RWPE1 (cell line): ENCODE results near the gene CDYL.

Experiments
- CTCF ChIA-PET: fragments of 350-600 bp; sonication (Branson Sonifier 250); formaldehyde crosslinking; extraction: SDS; loops from one replicate; lab custom pipeline; 2021; lab: Yijun Ruan, JAX
- POLR2A ChIA-PET: fragments of 400-600 bp; formaldehyde crosslinking; extraction: SDS; loops from one replicate; lab custom pipeline; 2020; ENCODE audit warnings: antibody characterized with exemption; ENCODE audit not compliant: low non-redundant PET; lab: Yijun Ruan, JAX
- DNase-seq: peaks from one replicate; pipeline ENCODE4 v3.0.0; 2012; ENCODE audit warnings: low spot score
- H3K27ac ChIP-seq: fragments of 450-650 bp; 2 replicates; pipeline ENCODE4 v1.5.1; 2017
- TF ChIP-seq, protein P1 (sequence below): fragments of 450-650 bp; conservative IDR thresholded peaks from 2 replicates; pipeline ENCODE4 v1.5.1; 2017; ENCODE audit warnings: low read depth, mild to moderate bottlenecking

The CDYL gene

DNA sequence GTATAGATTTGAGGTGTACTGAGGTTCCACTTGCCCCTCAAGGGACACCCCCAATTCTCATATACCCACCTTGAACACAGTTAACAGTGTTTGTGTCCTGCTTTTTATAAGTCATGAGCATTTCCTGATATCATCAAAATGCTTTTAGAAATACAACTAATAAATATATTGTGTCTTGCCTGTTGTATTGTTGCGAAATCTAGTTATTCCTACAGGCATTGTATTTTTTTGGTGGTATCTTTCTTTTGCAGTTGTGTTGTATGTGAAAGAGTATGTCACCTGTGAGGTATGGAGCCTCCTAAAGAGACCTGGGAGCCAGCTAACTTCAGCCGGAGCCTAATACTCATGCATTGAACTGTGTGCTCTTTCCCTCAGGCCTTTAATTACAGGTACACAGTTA is 40.7 kb downstream of the CDYL start:
- POLR2A ChIA-PET, result no interaction called here

DNA sequence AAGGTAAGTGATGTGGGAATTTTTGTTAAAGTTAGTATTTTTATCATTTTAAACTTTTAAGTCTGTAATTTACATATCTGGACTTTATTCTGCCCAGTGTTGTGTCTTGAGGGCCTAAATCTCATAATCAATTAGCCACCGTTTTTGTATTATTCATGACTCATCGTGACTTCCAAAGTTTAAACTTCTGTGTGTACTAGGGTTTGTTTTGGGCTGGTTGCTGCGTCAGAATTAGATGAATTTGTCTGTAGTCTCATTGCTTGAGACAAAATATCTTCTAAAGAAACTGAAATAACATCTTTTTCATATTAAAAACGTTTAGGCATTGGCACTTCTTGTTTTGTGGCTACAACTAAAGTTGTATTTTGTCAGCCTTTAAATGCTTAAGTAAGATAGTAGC is 41.3 kb downstream of the CDYL start:
- POLR2A ChIA-PET, result no interaction called here
- TF ChIP-seq, protein P1, sequence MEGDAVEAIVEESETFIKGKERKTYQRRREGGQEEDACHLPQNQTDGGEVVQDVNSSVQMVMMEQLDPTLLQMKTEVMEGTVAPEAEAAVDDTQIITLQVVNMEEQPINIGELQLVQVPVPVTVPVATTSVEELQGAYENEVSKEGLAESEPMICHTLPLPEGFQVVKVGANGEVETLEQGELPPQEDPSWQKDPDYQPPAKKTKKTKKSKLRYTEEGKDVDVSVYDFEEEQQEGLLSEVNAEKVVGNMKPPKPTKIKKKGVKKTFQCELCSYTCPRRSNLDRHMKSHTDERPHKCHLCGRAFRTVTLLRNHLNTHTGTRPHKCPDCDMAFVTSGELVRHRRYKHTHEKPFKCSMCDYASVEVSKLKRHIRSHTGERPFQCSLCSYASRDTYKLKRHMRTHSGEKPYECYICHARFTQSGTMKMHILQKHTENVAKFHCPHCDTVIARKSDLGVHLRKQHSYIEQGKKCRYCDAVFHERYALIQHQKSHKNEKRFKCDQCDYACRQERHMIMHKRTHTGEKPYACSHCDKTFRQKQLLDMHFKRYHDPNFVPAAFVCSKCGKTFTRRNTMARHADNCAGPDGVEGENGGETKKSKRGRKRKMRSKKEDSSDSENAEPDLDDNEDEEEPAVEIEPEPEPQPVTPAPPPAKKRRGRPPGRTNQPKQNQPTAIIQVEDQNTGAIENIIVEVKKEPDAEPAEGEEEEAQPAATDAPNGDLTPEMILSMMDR, result no peak
- H3K27ac ChIP-seq, result no peak overlapping the region
- no peak for DNase-seq
- CTCF ChIA-PET, result no interaction called here

More for the DNA sequence above, 40.7 kb downstream of the CDYL start:
- CTCF ChIA-PET, result no interaction called here
- TF ChIP-seq, protein P1, result no peak
- H3K27ac ChIP-seq, result no peak overlapping the region
- DNase-seq, result no peak

DNA sequence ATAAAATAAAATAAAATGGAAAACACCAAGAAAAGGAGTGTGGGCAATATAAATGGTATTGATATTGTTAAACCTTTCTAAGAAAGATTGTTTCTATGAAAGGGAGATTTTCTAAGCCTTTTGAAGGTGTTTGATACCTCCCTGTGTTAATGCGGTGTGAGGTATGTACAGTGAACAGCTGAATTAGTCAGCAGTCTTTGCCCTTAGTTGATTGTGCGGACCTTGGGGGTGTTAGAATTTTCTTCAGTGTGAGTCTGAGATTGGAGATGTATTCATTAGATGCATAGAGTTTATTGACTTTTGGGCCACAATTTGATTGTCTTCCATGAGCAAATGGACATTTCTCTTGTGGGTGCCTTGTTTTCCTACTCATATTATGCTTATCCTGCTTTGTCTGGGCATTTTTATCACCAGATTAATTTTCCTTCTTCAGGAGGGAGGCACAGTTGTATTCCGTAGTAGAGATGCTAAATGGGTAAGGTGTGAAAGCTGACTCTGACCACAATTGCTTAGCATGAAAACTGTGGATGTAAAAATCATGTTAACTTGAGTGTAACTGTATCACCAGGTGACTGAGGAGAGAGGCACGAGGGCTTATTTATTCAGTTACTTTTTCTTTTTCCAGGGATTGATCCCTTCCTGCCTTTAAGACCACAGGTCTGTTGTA is 42.2 kb downstream of the CDYL start:
- ChIA-PET CTCF (interaction anchor here (0.6 kb wide), 1 partner anchor 461 kb away, joined by 5 read pairs; no protein-coding TSS in a partner anchor), POLR2A (no interaction called here)
- TF ChIP-seq, protein P1, result no peak
- H3K27ac ChIP-seq, result no peak overlapping the region
- no peak for DNase-seq

DNA sequence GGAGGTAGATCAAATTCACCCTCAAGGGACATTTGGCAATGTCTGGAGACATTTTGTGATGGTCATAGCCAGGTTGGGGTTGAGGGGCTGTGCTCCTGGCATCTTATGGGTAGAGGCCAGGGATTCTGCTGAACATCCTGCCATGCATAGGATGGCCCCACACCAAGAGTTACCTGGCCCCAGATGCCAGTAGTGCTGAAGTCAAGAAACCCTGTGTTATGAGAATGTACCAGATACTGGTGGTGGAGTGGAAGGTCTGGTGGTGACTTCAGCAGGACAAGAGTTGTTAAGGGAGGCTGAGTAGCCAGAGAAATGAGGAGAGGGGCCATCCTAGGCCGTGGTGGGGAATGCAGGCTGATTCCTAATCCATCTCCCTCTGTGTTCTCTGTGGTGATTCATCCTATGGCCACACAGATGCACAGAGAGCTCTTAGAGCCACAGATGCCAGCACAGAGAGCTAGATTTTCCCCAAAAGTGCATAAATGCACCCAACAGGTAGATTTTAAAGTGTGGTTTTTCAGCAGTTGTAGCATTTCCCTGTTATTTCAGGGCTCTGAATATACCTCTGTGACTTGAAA is 43.6 kb downstream of the CDYL start:
- ChIA-PET CTCF (no interaction called here), POLR2A (no interaction called here)
- TF ChIP-seq, protein P1, result no peak
- no peak overlapping the region for H3K27ac ChIP-seq
- no peak for DNase-seq

DNA sequence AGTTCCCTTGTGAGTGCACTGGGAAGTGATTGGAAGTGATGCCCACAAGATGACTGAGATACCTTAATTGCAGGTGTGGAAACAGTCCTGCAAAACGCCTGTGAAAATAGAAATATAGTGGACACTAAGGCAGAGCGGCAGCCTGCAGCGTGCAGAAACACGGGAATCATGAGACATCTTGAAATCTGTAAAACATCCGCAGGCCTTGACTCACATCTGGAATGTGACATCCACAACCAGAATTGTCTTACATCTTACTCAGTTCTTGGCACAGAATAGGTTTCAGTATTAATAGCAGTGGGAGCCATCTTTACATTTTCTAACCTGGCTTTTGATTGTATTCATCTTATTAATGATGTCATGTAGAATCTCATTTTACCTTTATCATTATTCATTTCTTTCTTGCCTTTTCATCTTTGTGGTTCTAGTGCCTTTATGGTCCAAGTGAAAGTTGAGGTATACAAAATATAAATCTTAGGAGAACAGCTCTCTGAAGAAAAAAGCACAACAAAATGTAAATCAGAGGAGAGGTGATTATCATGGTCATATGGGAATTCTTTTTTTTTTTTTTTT is 44.6 kb downstream of the CDYL start:
- CTCF ChIA-PET, result no interaction called here
- TF ChIP-seq, protein P1, result no peak
- POLR2A ChIA-PET, result no interaction called here
- no peak overlapping the region for H3K27ac ChIP-seq
- no peak for DNase-seq

DNA sequence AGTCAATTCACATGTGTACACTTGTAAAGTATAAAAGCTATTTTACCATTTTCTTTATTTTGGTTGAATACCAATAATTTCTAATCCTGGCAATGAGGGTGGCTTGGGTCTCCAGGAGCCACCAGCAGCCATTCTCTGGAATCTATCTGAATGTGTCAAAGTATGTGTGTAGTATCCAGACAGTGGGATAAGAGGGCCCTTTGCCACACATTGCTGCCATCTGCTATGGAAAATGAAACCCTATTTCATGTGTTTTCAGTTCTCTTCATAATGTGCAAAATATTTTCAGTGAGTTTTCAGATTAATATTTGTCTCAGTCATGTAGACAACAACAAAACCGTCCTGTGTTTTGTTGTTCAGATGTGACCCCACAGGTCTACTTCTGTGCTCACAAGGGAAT is 46.3 kb downstream of the CDYL start:
- CTCF ChIA-PET, result no interaction called here
- DNase-seq, result no peak

More for the DNA sequence above, 46.3 kb downstream of the CDYL start:
- H3K27ac ChIP-seq, result no peak overlapping the region
- TF ChIP-seq, protein P1, result no peak
- POLR2A ChIA-PET, result no interaction called here
